AG20443 (cell line): Measurements from ENCODE around the gene TMEM108.
A peak's percentile ranks its signal among the peaks of the same experiment; 100 is the strongest.

ENCODE experiments used
- DNase-seq: peaks from one replicate; pipeline ENCODE4 v3.0.0; 2012; ENCODE audit warnings: low spot score, mixed read lengths

TMEM108 gene

DNA sequence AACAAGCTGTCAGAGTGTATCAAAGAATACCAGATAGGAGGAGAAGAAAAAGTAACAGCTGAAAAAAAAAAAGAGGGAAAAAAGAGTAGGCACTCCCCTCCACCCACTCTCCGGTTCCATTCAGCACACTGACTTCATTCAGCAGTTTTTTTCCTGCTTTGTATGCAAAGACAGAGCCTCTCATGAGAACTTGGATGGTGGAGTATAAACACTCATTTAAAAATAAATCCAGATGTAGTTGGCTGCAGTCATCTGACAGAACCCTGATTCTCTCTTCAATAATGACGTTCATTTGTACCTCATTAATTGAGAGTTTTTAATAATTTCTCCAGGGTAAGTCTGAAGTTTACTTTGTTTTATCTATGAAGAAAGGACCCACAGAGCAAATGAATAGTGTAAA lies 81.0 kb downstream of the TMEM108 start:
- DNase-seq = no peak

DNA sequence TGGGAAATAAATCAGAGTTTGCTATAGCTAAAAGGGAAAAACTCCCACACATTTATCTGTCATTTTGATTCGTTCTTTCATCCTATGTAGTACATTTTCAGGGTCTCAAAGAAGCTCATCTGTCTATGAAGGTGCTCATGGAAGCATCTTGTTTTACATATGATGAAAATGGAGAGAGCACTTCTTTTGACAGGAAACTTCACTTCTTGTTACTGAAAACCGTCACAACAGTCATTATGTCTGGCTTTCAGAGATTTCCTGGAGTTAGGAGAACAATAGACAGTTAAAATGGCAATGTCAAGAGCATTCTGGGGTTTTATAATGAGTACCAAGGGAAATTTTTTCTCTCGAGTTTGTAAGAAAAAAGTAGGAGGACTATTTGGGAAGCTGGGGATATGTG lies 83.3 kb downstream of the TMEM108 start:
- no peak for DNase-seq

DNA sequence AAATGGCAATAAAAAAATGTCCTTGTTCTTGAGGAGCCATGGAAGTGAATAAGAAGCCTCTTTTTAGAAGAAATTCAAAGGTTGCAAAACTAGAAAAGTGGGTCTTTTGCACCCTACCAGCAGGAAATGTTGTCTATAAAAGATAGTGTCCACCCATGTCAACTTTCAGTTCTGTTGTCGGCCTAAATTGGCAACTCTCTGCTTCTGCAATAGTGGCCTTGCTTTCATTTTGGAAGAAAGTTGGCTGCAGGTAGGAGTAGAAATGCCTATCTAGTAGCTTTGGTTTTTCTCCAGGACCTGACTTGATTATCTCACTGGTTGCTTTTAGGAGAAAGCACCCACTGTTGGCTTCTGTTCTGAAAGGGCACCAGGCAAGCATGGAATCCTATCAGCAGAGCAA lies 85.4 kb downstream of the TMEM108 start:
- DNase-seq = no peak

DNA sequence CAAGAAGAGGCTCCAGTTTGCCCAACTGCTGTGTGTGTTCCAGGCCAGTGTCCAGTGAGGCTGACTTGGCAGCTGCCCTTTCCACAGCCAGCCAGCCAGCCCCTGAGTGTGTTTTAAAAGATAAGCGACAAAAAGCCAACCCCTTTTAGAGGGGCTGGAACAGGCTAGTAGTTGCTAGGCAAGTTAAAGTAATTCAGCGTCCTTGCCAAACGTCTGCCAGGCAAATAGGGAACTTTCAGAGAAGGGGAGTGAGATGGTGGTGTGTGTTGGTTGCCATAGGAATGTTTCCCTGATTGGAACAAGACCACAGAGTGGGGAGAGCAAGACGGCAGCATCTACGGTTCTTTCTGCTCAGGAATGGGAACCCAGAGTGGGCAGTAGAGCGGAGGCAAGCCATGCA lies 86.3 kb downstream of the TMEM108 start:
- DNase-seq = no peak

DNA sequence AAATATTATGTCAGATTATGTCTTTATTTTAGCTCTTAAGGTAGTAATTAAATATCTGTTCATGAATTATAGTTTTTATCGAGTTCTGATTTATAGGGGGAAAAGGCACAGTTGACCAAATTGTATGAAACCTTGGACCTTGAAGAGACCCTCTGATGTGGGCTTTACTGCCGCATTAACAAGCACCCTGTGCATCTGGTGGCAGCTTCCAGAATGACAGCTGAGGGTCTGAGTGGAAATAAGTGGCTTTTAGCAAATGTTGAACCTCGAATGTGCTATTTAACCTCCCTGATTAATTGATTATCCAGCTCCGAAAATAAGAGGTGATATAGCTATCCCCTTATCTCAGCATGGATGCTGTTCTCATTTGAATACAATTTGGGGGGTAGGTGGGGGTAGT lies 87.0 kb downstream of the TMEM108 start:
- DNase-seq = no peak

DNA sequence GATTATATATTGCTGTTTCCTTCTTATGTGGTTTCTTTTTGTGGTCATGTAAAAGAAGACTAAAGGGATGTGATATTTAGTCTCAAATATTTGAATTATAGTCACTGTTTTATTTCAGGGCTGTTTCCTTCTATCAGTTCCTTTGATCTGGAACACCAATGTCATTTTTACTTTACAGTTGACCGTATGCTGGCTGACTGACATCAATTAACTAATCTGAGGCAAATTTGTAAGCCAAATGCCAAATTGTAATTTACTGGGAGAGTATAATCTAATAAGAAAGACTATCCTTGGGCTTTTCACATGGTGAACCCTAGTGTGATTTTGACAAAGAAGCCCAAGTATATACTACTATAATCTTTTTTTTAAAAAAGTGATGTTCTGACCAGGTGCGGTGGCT lies 87.6 kb downstream of the TMEM108 start:
- no peak for DNase-seq

DNA sequence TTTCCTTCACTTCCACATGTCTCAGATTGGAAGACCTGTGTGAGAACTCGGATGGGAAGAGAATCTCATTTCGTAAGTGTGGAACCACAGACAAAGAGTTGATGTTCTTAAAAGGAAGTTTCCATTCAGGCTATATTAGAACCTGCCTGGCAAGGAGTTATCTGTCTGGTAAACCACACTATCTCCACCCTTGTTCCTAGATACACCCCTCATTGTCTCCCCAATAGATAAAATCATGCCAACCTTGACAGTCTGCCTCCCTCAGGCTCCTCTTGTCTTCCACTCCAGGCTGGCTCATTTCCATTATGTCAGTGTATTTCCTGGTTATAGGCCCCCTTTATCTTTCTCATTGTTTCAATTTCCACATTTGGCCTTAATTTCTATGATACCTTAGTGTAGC lies 89.2 kb downstream of the TMEM108 start:
- DNase-seq = no peak

DNA sequence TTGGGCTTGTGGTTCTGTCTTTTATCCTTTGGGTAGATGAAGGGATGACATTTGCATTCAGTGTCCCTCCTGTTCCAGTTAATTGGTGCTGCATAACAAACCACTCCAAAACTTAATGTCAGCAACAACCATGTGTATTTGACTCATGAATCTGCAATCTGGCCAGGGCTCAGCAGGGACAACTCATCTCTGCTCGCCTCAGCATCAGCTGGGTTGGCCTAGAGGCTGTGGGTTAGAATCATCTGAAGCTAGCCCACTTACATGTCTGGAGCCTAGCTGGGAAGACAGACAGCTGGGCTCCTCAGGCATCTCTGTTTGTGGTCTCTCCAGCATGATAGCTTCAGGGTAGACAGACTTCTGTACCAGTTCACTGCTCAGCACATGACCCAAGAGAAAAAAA lies 92.0 kb downstream of the TMEM108 start:
- DNase-seq = peak; percentile 51

DNA sequence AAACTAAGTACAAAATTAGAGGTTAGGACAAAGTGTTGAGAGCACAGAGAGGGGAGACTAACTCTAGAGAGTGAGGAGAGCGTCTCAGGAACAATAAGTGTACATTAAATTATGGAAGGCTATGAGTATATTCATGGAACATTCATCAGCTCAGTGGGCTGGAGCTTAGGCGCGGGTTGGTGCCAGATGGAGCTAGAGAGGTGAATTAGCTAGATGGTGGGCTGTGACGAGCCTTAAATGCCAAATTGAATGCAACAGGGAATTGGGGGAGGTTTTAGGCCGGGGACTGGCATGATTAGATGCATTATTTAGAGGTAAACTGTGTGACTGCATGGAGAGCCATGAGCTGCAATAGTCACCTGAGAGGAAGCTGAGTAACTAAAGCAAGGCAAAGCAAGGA lies 97.1 kb downstream of the TMEM108 start:
- DNase-seq = no peak

DNA sequence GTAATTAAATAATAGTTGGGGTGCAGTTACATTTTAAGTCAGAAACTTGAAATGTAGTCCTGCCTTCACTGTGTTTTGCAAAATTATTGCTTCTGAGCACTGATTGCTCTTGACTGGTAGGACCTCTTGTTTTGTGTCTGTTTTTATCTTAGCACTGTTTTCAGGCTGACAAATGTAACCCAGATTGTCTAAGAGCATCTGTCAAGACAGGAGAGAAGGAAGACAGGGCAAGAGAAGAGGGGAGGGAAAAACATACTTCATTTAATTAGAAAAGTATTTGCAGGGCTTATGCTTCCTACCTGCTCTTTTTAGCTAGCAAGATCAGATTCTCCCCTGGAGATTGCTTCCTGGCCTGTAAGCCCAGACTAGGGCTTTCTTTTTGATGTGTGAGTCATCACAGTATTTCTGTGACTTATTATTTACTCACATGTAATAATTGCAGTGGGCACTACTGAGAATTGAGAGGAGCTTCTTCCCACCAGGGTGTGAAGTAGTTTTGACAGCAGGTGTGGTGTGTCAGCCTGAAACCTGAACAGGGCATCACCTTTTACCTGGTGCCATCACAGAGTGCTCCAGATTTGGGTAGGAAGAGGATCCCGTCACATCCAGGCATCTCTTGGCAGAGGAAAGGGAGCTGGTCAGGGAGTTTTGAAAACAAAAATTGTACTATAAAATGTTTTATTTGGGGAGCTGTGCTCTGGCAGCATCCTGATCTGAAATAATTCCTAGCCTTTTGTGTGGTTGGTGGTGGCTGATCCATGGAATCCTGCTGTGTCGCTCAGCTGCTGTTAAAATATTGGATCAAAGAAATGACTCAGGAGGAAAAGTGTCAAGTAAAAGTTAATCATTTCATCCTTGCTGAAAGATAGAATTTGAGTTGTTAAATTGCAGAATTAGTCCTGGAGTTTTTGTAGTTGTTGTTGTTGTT lies 98.2 kb downstream of the TMEM108 start:
- DNase-seq = no peak

DNA sequence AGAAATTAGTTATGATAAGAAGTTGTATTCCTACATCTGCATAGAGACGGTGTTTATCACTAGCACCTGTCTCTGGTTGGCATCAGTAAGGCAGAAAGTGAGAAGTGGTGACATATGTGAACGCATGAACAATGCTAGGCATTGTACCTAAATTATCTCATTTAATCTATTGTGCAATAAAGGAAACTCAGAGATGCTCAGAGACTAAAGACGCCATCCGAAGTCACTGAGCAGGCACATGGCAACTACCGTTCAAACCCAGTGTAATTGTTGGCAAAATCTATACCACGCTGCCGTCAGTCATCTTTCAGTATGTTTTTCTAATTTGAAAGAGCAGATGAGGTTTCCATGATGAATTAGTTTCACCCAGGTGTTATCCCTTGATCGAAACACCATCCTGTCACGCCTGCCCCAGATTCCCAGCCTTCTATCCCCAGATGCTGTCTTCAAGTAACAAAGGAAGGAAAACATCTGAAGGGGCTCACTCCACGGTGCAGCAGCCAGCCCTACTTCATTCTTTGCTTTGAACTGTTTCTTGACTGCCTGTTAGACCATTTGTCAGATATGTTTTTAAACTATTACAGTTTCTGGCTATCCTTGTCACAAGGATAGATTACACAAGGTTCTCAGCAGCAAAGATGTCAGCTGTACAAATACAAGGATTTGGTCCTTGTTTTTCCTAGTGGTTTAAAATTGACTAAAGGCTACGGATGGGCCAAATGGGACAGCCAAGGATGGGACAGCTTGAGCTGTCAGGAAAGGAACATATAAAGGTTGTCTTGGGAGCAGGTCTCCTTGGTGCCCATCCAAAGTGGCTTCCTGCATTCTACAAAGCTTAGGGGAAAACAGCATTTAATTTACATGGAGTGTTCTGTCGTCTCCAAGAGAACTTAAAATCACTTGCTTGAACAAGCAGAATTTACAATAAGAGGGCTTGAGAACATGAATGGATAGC lies 99.1 kb downstream of the TMEM108 start:
- DNase-seq = no peak

DNA sequence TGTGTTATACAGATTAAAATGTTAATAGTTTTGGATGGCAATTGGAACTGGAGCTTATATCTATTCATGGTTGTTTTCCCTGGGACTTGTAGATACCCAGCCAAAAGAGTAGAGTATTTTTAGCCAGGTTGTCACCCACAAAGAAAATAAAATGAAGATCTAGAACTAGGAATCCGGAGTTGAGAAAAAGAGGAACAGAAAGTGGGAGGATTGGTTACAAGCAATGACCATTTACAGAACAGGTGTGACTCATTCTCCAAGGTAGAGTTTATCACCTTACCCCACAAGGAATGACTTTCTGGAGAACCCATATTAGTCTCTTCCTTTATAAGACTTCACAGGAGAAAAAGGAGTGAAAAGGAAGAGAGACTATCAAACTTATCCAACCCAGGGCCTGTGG lies 99.8 kb downstream of the TMEM108 start:
- DNase-seq = no peak

DNA sequence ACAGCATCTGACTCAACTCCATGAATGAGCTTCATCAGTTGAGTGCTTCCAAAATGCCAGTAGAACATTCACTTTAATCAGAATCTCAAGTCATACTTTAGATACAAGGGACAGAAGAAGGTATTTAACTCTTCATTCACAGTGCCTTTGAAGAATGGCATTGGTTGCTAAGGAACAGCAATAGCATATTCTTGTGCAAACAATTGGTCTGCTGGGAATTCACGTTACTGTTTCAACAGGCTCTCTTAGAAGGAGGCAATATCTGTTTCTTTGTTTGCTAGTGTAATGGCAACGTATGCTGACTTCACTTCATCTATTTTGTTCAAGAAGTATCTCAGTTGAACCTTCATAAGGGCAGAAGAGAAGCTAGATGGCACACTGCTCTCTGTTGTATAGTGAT lies 113.9 kb downstream of the TMEM108 start:
- no peak for DNase-seq

DNA sequence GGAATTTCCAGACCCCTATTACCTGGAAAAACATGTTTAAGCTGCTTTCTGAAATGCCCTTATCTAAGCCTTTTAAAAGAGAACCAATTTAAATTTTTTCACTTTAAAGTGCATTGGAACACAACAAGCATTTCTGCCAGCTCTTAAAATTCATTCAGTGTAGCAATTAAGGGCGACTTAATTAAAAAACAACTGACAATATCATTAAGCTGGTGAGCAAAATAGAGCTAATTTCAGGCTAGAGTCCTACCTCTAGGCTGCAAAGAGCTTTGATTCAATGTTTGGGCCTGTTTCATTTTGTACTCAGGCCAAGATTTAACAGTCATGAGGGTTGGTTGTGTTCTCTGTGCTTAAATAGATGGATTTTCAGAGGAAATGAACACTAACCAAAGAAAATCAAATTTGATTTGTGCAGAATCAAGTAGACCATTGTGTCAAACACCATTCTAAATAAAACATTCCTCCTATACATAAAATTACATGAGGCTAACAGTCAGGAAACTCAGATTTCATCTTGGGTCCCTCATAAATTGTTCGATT lies 114.6 kb downstream of the TMEM108 start:
- no peak for DNase-seq

DNA sequence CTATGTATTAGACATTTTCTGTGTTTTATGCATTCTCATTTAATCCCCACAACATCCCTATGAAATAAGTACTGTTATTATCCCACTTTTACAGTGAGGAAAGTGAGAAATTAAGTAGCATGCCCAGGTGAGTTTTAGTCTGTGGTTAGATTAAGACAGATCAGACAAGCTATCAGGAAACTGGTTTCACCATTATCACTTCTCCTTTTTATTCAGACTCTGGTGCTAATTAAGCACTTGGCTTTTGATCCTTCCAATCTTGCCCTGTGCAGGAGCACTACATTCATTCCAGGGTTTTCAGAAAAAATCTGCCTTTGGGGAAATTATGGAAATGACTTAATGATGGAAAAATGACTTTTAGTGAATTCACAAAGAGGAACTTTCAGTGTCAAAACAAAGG lies 115.2 kb downstream of the TMEM108 start:
- DNase-seq = no peak

DNA sequence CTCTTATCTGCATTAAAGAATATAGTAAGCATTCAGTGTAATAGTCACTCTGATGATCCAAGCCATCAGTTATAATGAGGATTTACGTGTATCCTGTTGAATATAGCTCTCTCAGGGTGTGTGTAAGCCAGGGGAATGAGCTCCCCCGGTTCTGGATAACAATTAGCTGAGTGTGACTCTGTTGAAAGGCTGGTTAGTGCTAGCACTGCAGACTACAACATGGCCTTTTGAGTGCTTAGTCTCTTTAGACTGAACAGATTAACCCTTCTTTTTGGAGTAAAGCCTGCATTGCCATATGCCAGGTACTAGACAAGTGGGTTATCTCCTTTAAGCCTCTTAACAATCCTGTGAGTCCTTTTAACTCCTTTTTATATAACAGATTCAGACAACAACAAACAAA lies 119.5 kb downstream of the TMEM108 start:
- no peak for DNase-seq

DNA sequence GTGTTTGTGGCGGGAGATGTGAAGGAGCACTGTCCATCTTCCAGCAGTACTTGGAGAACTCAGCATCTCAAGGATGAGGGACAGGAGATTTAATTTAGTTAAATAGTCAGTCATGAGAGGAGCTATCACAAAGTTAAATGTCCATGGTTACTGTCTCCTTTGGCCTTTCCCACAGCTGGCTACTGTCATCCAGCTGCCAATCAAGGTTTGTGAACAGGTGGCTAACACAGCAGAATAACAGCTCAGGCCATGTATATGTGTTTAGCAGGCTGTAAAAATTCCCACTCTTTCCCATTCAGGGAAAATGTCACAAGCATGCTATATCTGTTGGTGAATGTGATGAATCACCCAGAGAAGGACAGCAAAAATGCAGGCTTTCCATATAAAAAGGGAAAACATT lies 120.5 kb downstream of the TMEM108 start:
- no peak for DNase-seq

DNA sequence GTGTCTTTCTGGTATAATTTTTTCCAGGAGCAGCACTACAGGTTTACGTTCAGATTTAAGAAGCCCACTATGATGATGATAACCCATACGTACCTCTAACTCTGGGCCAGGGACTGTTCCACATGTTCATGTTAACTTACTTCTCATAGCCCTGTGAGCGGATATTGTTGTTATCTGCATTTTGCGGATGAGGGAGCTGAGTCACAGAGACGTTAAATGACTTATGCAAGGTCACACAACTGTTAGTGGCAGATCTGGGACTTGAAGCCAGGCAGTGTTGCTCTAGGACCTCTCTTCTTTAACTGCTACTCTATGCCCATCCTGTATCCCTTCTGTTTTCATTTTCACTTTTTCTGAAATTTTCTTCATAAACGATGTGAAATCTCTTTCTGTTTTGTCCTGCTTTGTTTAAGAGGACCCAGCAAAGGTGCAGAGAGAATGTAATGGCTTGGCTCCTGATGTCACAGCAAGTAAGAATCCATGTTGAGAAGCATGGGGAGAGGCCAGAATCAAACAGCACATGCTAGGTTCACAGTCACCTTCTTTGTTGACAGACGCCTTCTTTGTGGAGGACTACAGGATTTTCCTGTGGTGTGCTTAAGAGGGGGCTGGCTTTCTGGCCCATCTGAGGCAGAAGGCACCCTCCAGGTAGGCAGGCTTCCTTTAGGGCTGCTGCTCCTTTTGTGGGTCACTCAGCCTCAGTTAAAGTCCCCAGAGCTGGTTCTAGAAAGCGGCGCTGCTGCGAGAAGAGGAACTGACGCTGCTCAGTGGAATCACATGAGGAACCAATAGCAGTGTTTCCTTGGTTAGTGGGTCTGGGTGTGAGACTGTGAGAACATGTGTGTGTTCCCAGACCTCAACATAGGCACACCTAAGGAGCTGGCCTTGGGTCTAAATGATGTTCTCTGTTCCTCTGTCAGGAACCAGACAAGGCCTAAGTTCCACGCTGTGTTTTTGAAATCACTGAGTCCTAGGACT lies 121.6 kb downstream of the TMEM108 start:
- DNase-seq = no peak

DNA sequence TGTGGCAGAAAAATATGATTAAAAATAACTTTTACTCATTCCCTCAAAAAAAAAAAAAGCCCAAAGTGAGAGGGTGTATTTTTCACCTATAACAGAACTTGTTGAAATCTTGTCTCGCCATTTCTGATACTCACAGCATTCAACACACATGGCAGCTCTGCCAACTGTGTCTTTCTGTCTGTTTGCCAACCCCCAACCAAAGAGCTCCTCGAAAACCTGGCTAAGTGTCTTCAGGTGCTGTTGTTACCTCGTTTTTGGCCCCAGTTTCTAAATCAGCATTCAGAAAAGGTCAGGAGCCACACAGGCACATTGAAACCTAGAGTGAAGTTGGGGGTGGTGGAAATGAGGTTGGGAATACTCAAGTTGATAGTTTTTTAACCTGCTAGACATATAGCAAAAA lies 123.5 kb downstream of the TMEM108 start:
- DNase-seq = no peak

DNA sequence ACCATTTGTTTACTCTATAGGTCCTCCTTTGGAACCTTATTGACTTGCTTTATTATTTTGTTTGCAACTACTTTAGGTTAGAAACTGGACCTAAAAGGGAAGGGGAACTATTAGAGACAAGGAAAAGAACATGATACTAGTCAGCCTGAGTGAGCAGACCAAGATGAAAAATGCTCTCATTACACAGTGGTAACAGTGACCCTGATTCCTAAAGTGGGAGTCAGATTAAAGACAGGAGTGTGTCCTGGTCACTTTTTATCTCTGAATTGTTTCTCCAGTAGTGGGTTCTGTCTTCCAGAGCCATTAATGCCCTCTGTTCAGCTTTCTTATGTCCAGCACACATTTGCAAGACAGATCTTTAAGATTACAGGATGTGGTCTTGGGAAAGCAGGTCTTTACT lies 124.1 kb downstream of the TMEM108 start:
- no peak for DNase-seq

DNA sequence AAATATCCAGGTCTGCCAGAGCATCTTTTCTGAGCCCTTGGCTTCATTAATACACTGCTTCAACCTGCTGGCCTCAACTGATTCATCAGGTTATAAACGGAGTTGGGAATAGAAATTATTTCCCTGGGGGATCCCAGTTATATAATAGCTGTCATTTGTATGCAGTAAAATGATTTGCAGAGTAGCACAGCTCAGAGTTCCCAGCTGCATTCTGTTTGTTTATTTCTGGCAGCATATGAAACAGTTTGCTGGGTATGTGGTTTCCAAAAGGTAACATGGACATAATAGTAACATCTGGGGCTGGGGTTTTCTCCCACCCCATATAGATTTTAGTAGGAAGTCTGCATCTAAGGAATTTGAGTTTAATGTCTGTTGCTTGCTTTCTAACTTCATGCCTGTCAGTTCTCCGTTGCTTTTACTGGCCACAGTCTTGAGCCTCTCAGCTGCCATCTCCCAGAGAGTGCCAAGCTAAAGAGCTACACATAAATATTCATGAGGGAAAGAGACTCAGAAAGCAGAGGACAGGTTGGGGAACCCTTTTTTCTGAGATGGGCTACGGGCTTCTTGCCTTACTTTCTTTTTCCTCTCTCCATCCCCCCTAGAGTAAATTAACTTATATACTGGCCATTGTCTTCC lies 124.6 kb downstream of the TMEM108 start:
- DNase-seq = no peak
